Measurements from ENCODE around the gene GPR25.

- TF ChIP-seq, protein P1, sequence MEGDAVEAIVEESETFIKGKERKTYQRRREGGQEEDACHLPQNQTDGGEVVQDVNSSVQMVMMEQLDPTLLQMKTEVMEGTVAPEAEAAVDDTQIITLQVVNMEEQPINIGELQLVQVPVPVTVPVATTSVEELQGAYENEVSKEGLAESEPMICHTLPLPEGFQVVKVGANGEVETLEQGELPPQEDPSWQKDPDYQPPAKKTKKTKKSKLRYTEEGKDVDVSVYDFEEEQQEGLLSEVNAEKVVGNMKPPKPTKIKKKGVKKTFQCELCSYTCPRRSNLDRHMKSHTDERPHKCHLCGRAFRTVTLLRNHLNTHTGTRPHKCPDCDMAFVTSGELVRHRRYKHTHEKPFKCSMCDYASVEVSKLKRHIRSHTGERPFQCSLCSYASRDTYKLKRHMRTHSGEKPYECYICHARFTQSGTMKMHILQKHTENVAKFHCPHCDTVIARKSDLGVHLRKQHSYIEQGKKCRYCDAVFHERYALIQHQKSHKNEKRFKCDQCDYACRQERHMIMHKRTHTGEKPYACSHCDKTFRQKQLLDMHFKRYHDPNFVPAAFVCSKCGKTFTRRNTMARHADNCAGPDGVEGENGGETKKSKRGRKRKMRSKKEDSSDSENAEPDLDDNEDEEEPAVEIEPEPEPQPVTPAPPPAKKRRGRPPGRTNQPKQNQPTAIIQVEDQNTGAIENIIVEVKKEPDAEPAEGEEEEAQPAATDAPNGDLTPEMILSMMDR (IDR thresholded peaks at IDR 0.05; ENCODE audit: borderline replicate concordance, extremely low read depth, low read length, poor library complexity, severe bottlenecking), result no peak
- TF ChIP-seq EZH2 (IDR thresholded peaks at IDR 0.05; ENCODE audit: borderline replicate concordance, low read depth, low read length, severe bottlenecking), result no peak
Observed at GRCh38 chr1:200895801-200896530, 23.2 kb downstream of the GPR25 start.
